Measurements from ENCODE around the gene HDAC8. TPM values are rescaled to one million over a fixed set of nuclear protein-coding genes. Genes with fewer than 3 reads are reported as not detected.

Gene HDAC8
- total and polyA plus RNA-seq, 2 donors from 2014 or later: 32.9 to 38.4 TPM

DNA sequence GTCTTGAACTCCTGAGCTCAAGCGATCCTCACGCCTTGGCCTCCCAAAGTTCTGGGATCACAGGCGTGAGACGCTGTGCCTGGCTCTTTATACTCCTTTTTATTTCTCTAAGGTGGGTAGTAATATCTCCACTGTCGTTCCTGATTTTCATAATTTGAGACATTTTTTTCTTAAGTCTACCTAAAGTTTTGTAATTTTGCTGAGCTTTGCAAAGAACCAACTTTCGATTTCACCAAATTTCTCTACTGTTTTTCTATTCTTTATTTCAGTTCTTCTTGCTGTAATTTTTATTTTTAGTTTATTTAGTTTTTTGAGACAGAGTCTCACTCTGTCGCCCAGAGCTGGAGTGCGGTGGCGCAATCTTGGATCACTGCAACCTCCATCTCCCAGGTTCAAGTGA lies 196.5 kb downstream of the HDAC8 start:
- Histone ChIP-seq H3K27ac (ENCODE audit: low read depth in 2 of 2, low read length in 2 of 2) (no peak overlapping the region), H3K4me1 (ENCODE audit: control insufficient read depth in 2 of 3, insufficient read depth in 2 of 3, low read depth in 1 of 3, low read length in 3 of 3) (no peaks in the 10 kb centered on the region), H3K9ac (ENCODE audit: low read length in 3 of 3) (no peak overlapping the region), H3K4me3 (ENCODE audit: low read length in 3 of 3) (no peak overlapping the region), H3K27me3 (ENCODE audit: control insufficient read depth, insufficient read depth, low read length) (peaks cover 3% of the 10 kb centered on the region), H3K36me3 (ENCODE audit: control insufficient read depth in 2 of 3, insufficient read depth in 3 of 3, low read length in 3 of 3) (no peaks in the 10 kb centered on the region), H3K9me3 (ENCODE audit: control insufficient read depth in 2 of 3, insufficient read depth in 1 of 3, low read length in 3 of 3) (no peaks in the 10 kb centered on the region)
- TF ChIP-seq, protein P1, sequence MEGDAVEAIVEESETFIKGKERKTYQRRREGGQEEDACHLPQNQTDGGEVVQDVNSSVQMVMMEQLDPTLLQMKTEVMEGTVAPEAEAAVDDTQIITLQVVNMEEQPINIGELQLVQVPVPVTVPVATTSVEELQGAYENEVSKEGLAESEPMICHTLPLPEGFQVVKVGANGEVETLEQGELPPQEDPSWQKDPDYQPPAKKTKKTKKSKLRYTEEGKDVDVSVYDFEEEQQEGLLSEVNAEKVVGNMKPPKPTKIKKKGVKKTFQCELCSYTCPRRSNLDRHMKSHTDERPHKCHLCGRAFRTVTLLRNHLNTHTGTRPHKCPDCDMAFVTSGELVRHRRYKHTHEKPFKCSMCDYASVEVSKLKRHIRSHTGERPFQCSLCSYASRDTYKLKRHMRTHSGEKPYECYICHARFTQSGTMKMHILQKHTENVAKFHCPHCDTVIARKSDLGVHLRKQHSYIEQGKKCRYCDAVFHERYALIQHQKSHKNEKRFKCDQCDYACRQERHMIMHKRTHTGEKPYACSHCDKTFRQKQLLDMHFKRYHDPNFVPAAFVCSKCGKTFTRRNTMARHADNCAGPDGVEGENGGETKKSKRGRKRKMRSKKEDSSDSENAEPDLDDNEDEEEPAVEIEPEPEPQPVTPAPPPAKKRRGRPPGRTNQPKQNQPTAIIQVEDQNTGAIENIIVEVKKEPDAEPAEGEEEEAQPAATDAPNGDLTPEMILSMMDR (IDR thresholded peaks at IDR 0.05; ENCODE audit: borderline replicate concordance, extremely low read depth, insufficient read depth): no peak
- DNase-seq (no peak), FAIRE-seq (no peak)
- intact Hi-C loops (cut with DNase I): no loop called here

DNA sequence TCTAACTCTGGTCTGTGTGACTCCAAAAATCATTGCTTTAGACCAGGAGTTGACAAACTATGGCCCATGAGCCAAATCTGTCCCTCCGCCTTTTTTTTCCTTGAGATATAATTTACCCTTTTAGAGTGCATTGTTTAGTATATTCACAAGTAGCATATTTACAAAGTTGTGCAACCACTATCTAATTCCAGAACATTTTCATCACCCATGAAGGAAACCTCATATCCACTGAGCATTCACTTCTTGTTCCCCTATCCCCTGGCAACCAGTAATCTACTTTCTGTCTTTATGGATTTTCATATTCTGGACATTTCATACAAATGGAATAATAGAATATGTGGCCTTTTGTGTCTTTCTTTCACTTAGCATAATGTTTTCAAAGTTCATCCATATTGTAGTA lies 199.5 kb downstream of the HDAC8 start:
- no peaks in the 10 kb centered on the region for H3K4me1 ChIP-seq (ENCODE audit: control insufficient read depth in 2 of 3, insufficient read depth in 2 of 3, low read depth in 1 of 3, low read length in 3 of 3)
- H3K36me3 ChIP-seq (ENCODE audit: control insufficient read depth in 2 of 3, insufficient read depth in 3 of 3, low read length in 3 of 3): no peaks in the 10 kb centered on the region
- peaks cover 6% of the 10 kb centered on the region for H3K27me3 ChIP-seq (ENCODE audit: control insufficient read depth, insufficient read depth, low read length)
- H3K27ac ChIP-seq (ENCODE audit: low read depth in 2 of 2, low read length in 2 of 2): no peak overlapping the region
- no peak overlapping the region for H3K4me3 ChIP-seq (ENCODE audit: low read length in 3 of 3)
- DNase-seq: no peak
- no peaks in the 10 kb centered on the region for H3K9me3 ChIP-seq (ENCODE audit: control insufficient read depth in 2 of 3, insufficient read depth in 1 of 3, low read length in 3 of 3)
- intact Hi-C loops (cut with DNase I): no loop called here
- TF ChIP-seq, protein P1 (IDR thresholded peaks at IDR 0.05; ENCODE audit: borderline replicate concordance, extremely low read depth, insufficient read depth): no peak
- no peak for FAIRE-seq
- H3K9ac ChIP-seq (ENCODE audit: low read length in 3 of 3): no peak overlapping the region

GRCh38 chrX:72372735-72373134 lies 199.9 kb downstream of the HDAC8 start:
- H3K27me3 ChIP-seq (ENCODE audit: control insufficient read depth, insufficient read depth, low read length): peaks cover 6% of the 10 kb centered on the region
- TF ChIP-seq, protein P1 (IDR thresholded peaks at IDR 0.05; ENCODE audit: borderline replicate concordance, extremely low read depth, insufficient read depth): no peak
- H3K36me3 ChIP-seq (ENCODE audit: control insufficient read depth in 2 of 3, insufficient read depth in 3 of 3, low read length in 3 of 3): no peaks in the 10 kb centered on the region
- intact Hi-C loops (cut with DNase I): no loop called here
- DNase-seq: no peak
- H3K9ac ChIP-seq (ENCODE audit: low read length in 3 of 3): no peak overlapping the region
- H3K4me3 ChIP-seq (ENCODE audit: low read length in 3 of 3): no peak overlapping the region
- H3K9me3 ChIP-seq (ENCODE audit: control insufficient read depth in 2 of 3, insufficient read depth in 1 of 3, low read length in 3 of 3): no peaks in the 10 kb centered on the region
- FAIRE-seq: no peak
- no peaks in the 10 kb centered on the region for H3K4me1 ChIP-seq (ENCODE audit: control insufficient read depth in 2 of 3, insufficient read depth in 2 of 3, low read depth in 1 of 3, low read length in 3 of 3)
- H3K27ac ChIP-seq (ENCODE audit: low read depth in 2 of 2, low read length in 2 of 2): no peak overlapping the region

DNA sequence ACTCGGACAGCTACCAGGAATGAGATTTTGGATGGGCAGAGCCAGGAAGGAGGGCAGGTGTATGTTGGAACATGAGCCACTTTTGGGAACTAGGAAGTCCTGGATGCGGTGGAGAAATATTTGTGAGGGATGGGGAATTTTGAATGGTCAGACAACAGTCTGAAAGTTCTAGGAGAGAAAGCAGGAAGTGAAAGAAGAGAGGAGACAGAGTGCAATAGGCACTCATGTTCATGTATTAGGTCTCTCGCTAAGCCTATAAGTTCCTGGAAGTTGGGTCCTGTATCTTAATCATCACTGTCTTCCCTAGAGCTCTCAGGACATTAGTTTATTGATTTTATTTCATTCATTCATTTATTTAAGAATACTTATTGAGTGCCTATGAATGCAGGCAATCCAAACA lies 201.2 kb downstream of the HDAC8 start:
- Histone ChIP-seq H3K9ac (ENCODE audit: low read length in 3 of 3) (no peak overlapping the region), H3K9me3 (ENCODE audit: control insufficient read depth in 2 of 3, insufficient read depth in 1 of 3, low read length in 3 of 3) (no peaks in the 10 kb centered on the region), H3K4me1 (ENCODE audit: control insufficient read depth in 2 of 3, insufficient read depth in 2 of 3, low read depth in 1 of 3, low read length in 3 of 3) (no peaks in the 10 kb centered on the region), H3K27me3 (ENCODE audit: control insufficient read depth, insufficient read depth, low read length) (peaks cover 6% of the 10 kb centered on the region), H3K36me3 (ENCODE audit: control insufficient read depth in 2 of 3, insufficient read depth in 3 of 3, low read length in 3 of 3) (no peaks in the 10 kb centered on the region), H3K4me3 (ENCODE audit: low read length in 3 of 3) (no peak overlapping the region), H3K27ac (ENCODE audit: low read depth in 2 of 2, low read length in 2 of 2) (no peak overlapping the region)
- intact Hi-C loops (cut with DNase I): no loop called here
- no peak for FAIRE-seq
- TF ChIP-seq, protein P1 (IDR thresholded peaks at IDR 0.05; ENCODE audit: borderline replicate concordance, extremely low read depth, insufficient read depth): no peak
- no peak for DNase-seq
